Sigmoid colon (tissue), 4 donors: ENCODE results near the gene SUPT3H.

Experiments
- CTCF ChIP-seq, 4 experiments: fragments of 450-650 bp in 3 of 4; fragments of 200-600 bp in 1 of 4; IDR thresholded peaks; one replicate each; pipeline ENCODE4 v1.5.1; 2016 to 2019; ENCODE audit warnings: antibody characterized with exemption in 4 of 4, mild to moderate bottlenecking in 3 of 4, moderate library complexity in 2 of 4
- EP300 ChIP-seq, 4 donors: sonication (generic); formaldehyde crosslinking; IDR thresholded peaks; one replicate each; pipeline ENCODE4 v1.6.1; 2017; ENCODE audit warnings: antibody characterized with exemption in 4 of 4
- POLR2A ChIP-seq, 2 donors: fragments of 450-650 bp; IDR thresholded peaks; one replicate each; pipeline ENCODE4 v1.6.1; 2016; ENCODE audit warnings: antibody characterized with exemption in 2 of 2, mild to moderate bottlenecking in 2 of 2, moderate library complexity in 2 of 2

GRCh38 chr6:45378334-45378926, 696 bp upstream of the SUPT3H start:
- TF ChIP-seq CTCF (IDR thresholded peaks at IDR 0.05) (no peak), POLR2A (IDR thresholded peaks at IDR 0.05) (no peak), EP300 (IDR thresholded peaks at IDR 0.05) (no peak)
